HG02759 (cell line): ENCODE data around the gene MPL.

Source experiments
- ATAC-seq: cut with Tn5 transposase; IDR thresholded peaks from one replicate; pipeline ENCODE4 v1.9.1; 2021; ENCODE audit warnings: mild to moderate bottlenecking, moderate library complexity; ENCODE audit not compliant: unreplicated experiment

Gene MPL

GRCh38 chr1:43305926-43306687 lies 31.5 kb upstream of the MPL start:
- ATAC-seq: no peak

GRCh38 chr1:43306688-43307457 lies 30.7 kb upstream of the MPL start:
- no peak for ATAC-seq

- no peak for ATAC-seq
Observed at GRCh38 chr1:43307458-43308158, 30.0 kb upstream of the MPL start.

GRCh38 chr1:43308635-43309404 lies 28.8 kb upstream of the MPL start:
- no peak for ATAC-seq

GRCh38 chr1:43309405-43310025 lies 28.1 kb upstream of the MPL start:
- no peak for ATAC-seq

GRCh38 chr1:43311521-43311920 lies 26.1 kb upstream of the MPL start:
- no peak for ATAC-seq

- no peak for ATAC-seq
Observed at GRCh38 chr1:43312212-43312623, 25.4 kb upstream of the MPL start.

- no peak for ATAC-seq
Observed at GRCh38 chr1:43312663-43313515, 24.7 kb upstream of the MPL start.

GRCh38 chr1:43313771-43314170 lies 23.8 kb upstream of the MPL start:
- no peak for ATAC-seq

GRCh38 chr1:43314233-43314632 lies 23.4 kb upstream of the MPL start:
- no peak for ATAC-seq

GRCh38 chr1:43315481-43315880 lies 22.1 kb upstream of the MPL start:
- no peak for ATAC-seq

- ATAC-seq: no peak
Observed at GRCh38 chr1:43315963-43316737, 21.5 kb upstream of the MPL start.

GRCh38 chr1:43316738-43317520 lies 20.7 kb upstream of the MPL start:
- no peak for ATAC-seq

GRCh38 chr1:43317817-43318471 lies 19.7 kb upstream of the MPL start:
- ATAC-seq: no peak

GRCh38 chr1:43318831-43319230 lies 18.8 kb upstream of the MPL start:
- ATAC-seq: no peak

GRCh38 chr1:43319288-43319687 lies 18.3 kb upstream of the MPL start:
- no peak for ATAC-seq

- ATAC-seq: no peak
Observed at GRCh38 chr1:43319766-43320165, 17.9 kb upstream of the MPL start.
